Measurements from ENCODE around the gene MOV10. TPM values are rescaled to one million over a fixed set of nuclear protein-coding genes. Genes with fewer than 3 reads are reported as not detected.

The MOV10 gene
- total and polyA plus RNA-seq, 8 donors, result 17.7 to 89.9 (median 25.2) TPM

GRCh38 chr1:112701227-112702066 is 27.0 kb downstream of the MOV10 start:
- WGBS, 2 donors, result 88 to 89% methylated on average over 17 of the region's 17 CpGs
- H3K4me3 ChIP-seq, result no peak overlapping the region
- no peaks in the 10 kb centered on the region for H3K27me3 ChIP-seq
- intact Hi-C loops (cut with DNase I), result loop anchor here in 2 of 3 donors (10.0 kb wide), 2 partner anchors 77 to 197 kb away; partner anchors contain the start of gene WNT2B (in 1 of the 2)
- peak overlapping the region in 3 of 4 donors; percentile 7 to 82 (median 74) for H3K27ac ChIP-seq
- H3K36me3 ChIP-seq, result peaks cover 3 to 10% (median 3%) of the 10 kb centered on the region in 3 donors
- H3K4me1 ChIP-seq, result peaks cover 8 to 58% (median 13%) of the 10 kb centered on the region in 3 donors
- TF ChIP-seq, protein P1, sequence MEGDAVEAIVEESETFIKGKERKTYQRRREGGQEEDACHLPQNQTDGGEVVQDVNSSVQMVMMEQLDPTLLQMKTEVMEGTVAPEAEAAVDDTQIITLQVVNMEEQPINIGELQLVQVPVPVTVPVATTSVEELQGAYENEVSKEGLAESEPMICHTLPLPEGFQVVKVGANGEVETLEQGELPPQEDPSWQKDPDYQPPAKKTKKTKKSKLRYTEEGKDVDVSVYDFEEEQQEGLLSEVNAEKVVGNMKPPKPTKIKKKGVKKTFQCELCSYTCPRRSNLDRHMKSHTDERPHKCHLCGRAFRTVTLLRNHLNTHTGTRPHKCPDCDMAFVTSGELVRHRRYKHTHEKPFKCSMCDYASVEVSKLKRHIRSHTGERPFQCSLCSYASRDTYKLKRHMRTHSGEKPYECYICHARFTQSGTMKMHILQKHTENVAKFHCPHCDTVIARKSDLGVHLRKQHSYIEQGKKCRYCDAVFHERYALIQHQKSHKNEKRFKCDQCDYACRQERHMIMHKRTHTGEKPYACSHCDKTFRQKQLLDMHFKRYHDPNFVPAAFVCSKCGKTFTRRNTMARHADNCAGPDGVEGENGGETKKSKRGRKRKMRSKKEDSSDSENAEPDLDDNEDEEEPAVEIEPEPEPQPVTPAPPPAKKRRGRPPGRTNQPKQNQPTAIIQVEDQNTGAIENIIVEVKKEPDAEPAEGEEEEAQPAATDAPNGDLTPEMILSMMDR (IDR thresholded peaks at IDR 0.05), result no peak
- ATAC-seq (no peak), FAIRE-seq (no peak), DNase-seq (peak in 1 of 6 donors; percentile 46)
- no peaks in the 10 kb centered on the region for H3K9me3 ChIP-seq

DNA sequence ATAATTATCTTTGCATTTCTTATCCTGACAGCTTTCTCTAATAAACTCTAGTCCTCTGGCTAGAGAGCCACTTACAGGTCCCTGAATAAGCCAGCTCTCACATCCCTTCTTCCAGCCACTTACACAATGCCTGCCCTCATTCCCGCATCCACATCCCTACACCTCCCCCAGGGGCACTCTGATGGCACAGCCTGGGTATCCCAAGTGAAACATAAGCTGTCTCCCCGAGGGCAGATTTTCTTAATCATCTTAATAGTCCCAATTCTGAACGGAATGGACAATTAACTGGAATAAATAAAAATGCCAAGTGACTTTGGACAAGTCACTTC is 27.6 kb downstream of the MOV10 start:
- intact Hi-C loops (cut with DNase I), result loop anchor here in 2 of 3 donors (10.0 kb wide), 2 partner anchors 77 to 197 kb away; partner anchors contain the start of gene WNT2B (in 1 of the 2)

GRCh38 chr1:112702420-112703261 is 28.2 kb downstream of the MOV10 start:
- FAIRE-seq, result no peak
- peaks cover 2 to 4% (median 3%) of the 10 kb centered on the region in 3 donors for H3K36me3 ChIP-seq
- peak overlapping the region in 1 of 4 donors; percentile 2 for H3K27ac ChIP-seq
- ATAC-seq, result no peak
- no peaks in the 10 kb centered on the region for H3K9me3 ChIP-seq
- TF ChIP-seq, protein P1 (IDR thresholded peaks at IDR 0.05), result no peak
- DNase-seq, result no peak
- no peak overlapping the region for H3K4me3 ChIP-seq
- intact Hi-C loops (cut with DNase I), result loop anchor here in 2 of 3 donors (10.0 kb wide), 2 partner anchors 78 to 198 kb away; partner anchors contain the start of gene WNT2B (in 1 of the 2)
- no peaks in the 10 kb centered on the region for H3K27me3 ChIP-seq
- WGBS, 2 donors, result 76 to 83% methylated on average over 12 of the region's 12 CpGs
- peaks cover 8 to 60% (median 13%) of the 10 kb centered on the region in 3 donors for H3K4me1 ChIP-seq

More for the DNA sequence above, 27.6 kb downstream of the MOV10 start:
- Histone ChIP-seq H3K27ac (peak overlapping the region in 2 of 4 donors; percentile 2 to 74), H3K4me3 (no peak overlapping the region), H3K9me3 (no peaks in the 10 kb centered on the region), H3K4me1 (peaks cover 8 to 58% (median 13%) of the 10 kb centered on the region in 3 donors), H3K36me3 (peaks cover 3 to 4% (median 3%) of the 10 kb centered on the region in 3 donors), H3K27me3 (no peaks in the 10 kb centered on the region)
- no peak for FAIRE-seq
- 70 to 79% methylated on average over 3 of the region's 3 CpGs for WGBS, 2 donors
- ATAC-seq, result no peak
- DNase-seq, result no peak
- TF ChIP-seq, protein P1 (IDR thresholded peaks at IDR 0.05), result no peak

DNA sequence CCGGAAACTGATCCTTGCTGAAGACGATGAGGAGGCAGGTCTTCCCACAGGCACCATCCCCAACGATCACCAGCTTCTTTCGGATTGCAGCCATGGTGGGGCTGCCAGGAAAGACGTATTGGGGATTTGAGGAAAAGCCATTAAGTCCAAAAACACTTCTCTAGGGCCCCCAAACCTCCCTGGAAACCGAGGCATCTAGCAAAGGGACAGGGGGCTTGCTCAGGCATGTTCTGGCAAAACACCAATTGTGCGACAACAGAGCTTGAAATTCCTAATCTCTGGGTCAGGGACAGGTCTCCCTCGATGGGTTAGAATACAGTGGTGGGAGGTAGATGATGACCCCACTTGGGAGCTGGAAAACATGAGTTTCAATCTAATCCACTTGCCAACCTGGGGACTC is 29.2 kb downstream of the MOV10 start:
- DNase-seq, result no peak

More for the DNA sequence above, 29.2 kb downstream of the MOV10 start:
- Histone ChIP-seq H3K9me3 (no peaks in the 10 kb centered on the region), H3K27me3 (no peaks in the 10 kb centered on the region), H3K36me3 (peaks cover 0 to 4% (median 3%) of the 10 kb centered on the region in 3 donors), H3K4me1 (peaks cover 8 to 58% (median 13%) of the 10 kb centered on the region in 3 donors), H3K4me3 (no peak overlapping the region), H3K27ac (peak overlapping the region in 1 of 4 donors; percentile 84)
- TF ChIP-seq, protein P1 (IDR thresholded peaks at IDR 0.05), result no peak
- intact Hi-C loops (cut with DNase I), result loop anchor here in 2 of 3 donors (10.0 kb wide), 2 partner anchors 79 to 199 kb away; partner anchors contain the start of gene WNT2B (in 1 of the 2)
- WGBS, 2 donors, result 75 to 77% methylated on average over 8 of the region's 8 CpGs
- ATAC-seq, result no peak
- no peak for FAIRE-seq

Measured in pancreas (tissue), 10 donors.